SK-N-SH treated with all-trans-retinoic acid at 6 μM for 48 hours (cell line): ENCODE results near the gene SLC4A1AP.

Experiments used
- ATAC-seq: fragments of 200-7000 bp; cut with Tn5 transposase; 3 replicates; pipeline ENCODE4 v1.9.1; 2020; ENCODE audit warnings: mild to moderate bottlenecking, moderate library complexity
- ARNTL ChIP-seq: fragments of 450-650 bp; formaldehyde crosslinking; IDR thresholded peaks from 2 replicates; pipeline ENCODE4 v1.5.0; 2020; ENCODE audit warnings: low read depth, mild to moderate bottlenecking, moderate library complexity, borderline replicate concordance
- BACH2 ChIP-seq: fragments of 250-450 bp; sonication (Bioruptor Pico); IDR thresholded peaks from 2 replicates; pipeline ENCODE4 v1.9.0; 2021; ENCODE audit warnings: mild to moderate bottlenecking, borderline replicate concordance
- CREB5 ChIP-seq: fragments of 250-450 bp; sonication (Bioruptor Pico); IDR thresholded peaks from 2 replicates; pipeline ENCODE4 v1.5.1; 2020; ENCODE audit warnings: low read depth, mild to moderate bottlenecking, moderate library complexity
- CSRNP3 ChIP-seq: fragments of 250-450 bp; sonication (Bioruptor Pico); IDR thresholded peaks from 2 replicates; pipeline ENCODE4 v1.5.1; 2021; ENCODE audit warnings: mild to moderate bottlenecking, moderate library complexity
- ESRRG ChIP-seq: fragments of 250-450 bp; sonication (Bioruptor Pico); IDR thresholded peaks from 2 replicates; pipeline ENCODE4 v1.6.1; 2021; ENCODE audit warnings: mild to moderate bottlenecking
- GLIS3 ChIP-seq: fragments of 250-450 bp; sonication (Bioruptor Pico); IDR thresholded peaks from 2 replicates; pipeline ENCODE4 v1.5.0; 2020; ENCODE audit warnings: mild to moderate bottlenecking, moderate library complexity
- ISL1 ChIP-seq: fragments of 250-450 bp; sonication (Bioruptor Pico); IDR thresholded peaks from 2 replicates; pipeline ENCODE4 v2.1.2; 2022; ENCODE audit warnings: mild to moderate bottlenecking, moderate library complexity
- PATZ1 ChIP-seq: fragments of 250-450 bp; sonication (Bioruptor Pico); IDR thresholded peaks from 2 replicates; pipeline ENCODE4 v1.8.0; 2020; ENCODE audit warnings: mild to moderate bottlenecking, moderate library complexity, borderline replicate concordance
- POU6F1 ChIP-seq: fragments of 250-450 bp; sonication (Bioruptor Pico); IDR thresholded peaks from 2 replicates; pipeline ENCODE4 v1.8.0; 2021; ENCODE audit warnings: low read depth, mild to moderate bottlenecking, moderate library complexity, borderline replicate concordance
- PPARA ChIP-seq: fragments of 250-450 bp; sonication (Bioruptor Pico); IDR thresholded peaks from 2 replicates; pipeline ENCODE4 v1.5.0; 2020; ENCODE audit warnings: mild to moderate bottlenecking, borderline replicate concordance
- RARB ChIP-seq: fragments of 250-450 bp; sonication (Bioruptor Pico); IDR thresholded peaks from 2 replicates; pipeline ENCODE4 v1.8.0; 2021; ENCODE audit warnings: mild to moderate bottlenecking, moderate library complexity
- SNAI2 ChIP-seq: fragments of 250-450 bp; sonication (Bioruptor Pico); IDR thresholded peaks from 2 replicates; pipeline ENCODE4 v1.5.0; 2020; ENCODE audit warnings: mild to moderate bottlenecking, moderate library complexity
- TCF4 ChIP-seq: fragments of 250-450 bp; sonication (Bioruptor Pico); IDR thresholded peaks from 2 replicates; pipeline ENCODE4 v1.8.0; 2021; ENCODE audit warnings: mild to moderate bottlenecking, moderate library complexity, borderline replicate concordance
- TOX ChIP-seq: fragments of 250-450 bp; sonication (Bioruptor Pico); IDR thresholded peaks from 2 replicates; pipeline ENCODE4 v1.8.0; 2021; ENCODE audit warnings: mild to moderate bottlenecking, moderate library complexity, borderline replicate concordance
- TSHZ2 ChIP-seq: fragments of 250-450 bp; sonication (Bioruptor Pico); IDR thresholded peaks from 2 replicates; pipeline ENCODE4 v1.5.0; 2020; ENCODE audit warnings: mild to moderate bottlenecking, moderate library complexity
- ZC3H10 ChIP-seq: fragments of 250-450 bp; sonication (Bioruptor Pico); IDR thresholded peaks from 2 replicates; pipeline ENCODE4 v1.5.1; 2021; ENCODE audit warnings: mild to moderate bottlenecking, moderate library complexity
- ZFP3 ChIP-seq: fragments of 250-450 bp; sonication (Bioruptor Pico); IDR thresholded peaks from 2 replicates; pipeline ENCODE4 v1.5.0; 2020; ENCODE audit warnings: mild to moderate bottlenecking, moderate library complexity
- ZFP30 ChIP-seq: fragments of 450-650 bp; formaldehyde crosslinking; IDR thresholded peaks from 2 replicates; pipeline ENCODE4 v1.5.0; 2022; ENCODE audit warnings: mild to moderate bottlenecking, moderate library complexity
- ZNF565 ChIP-seq: fragments of 450-650 bp; formaldehyde crosslinking; conservative IDR thresholded peaks from 2 replicates; pipeline ENCODE4 v1.5.0; 2020; ENCODE audit warnings: low read depth, mild to moderate bottlenecking, moderate library complexity
- ZNF70 ChIP-seq: fragments of 450-650 bp; formaldehyde crosslinking; IDR thresholded peaks from 2 replicates; pipeline ENCODE4 v1.5.0; 2020; ENCODE audit warnings: mild to moderate bottlenecking, moderate library complexity
- ZNF8 ChIP-seq: fragments of 450-650 bp; formaldehyde crosslinking; IDR thresholded peaks from 2 replicates; pipeline ENCODE4 v1.5.0; 2020; ENCODE audit warnings: mild to moderate bottlenecking, moderate library complexity

Gene SLC4A1AP

GRCh38 chr2:27640722-27641245 lies 22.9 kb upstream of the SLC4A1AP start:
- TF ChIP-seq ZNF70 (CRISPR knock-in tag) (no peak), POU6F1 (CRISPR knock-in tag) (no peak)
- ATAC-seq: no peak

- ATAC-seq: no peak
- TF ChIP-seq ZNF70 (CRISPR knock-in tag) (peak; percentile 97), TSHZ2 (CRISPR knock-in tag) (peak; percentile 40; the same call in 1 of the 2 replicates), PPARA (CRISPR knock-in tag) (no peak), ZFP3 (CRISPR knock-in tag) (no peak), ARNTL (CRISPR knock-in tag) (no peak), SNAI2 (CRISPR knock-in tag) (no peak), TCF4 (CRISPR knock-in tag) (peak; percentile 92)
- TF ChIP-seq, all 23 proteins: peak for 3
Observed at GRCh38 chr2:27645197-27645596, 18.5 kb upstream of the SLC4A1AP start.

GRCh38 chr2:27647289-27647688 lies 16.4 kb upstream of the SLC4A1AP start:
- peak; percentile 54; the same call in 2 of the 3 replicates for ATAC-seq
- TF ChIP-seq GLIS3 (CRISPR knock-in tag) (no peak), RARB (CRISPR knock-in tag) (no peak), TCF4 (CRISPR knock-in tag) (no peak), ZFP30 (CRISPR knock-in tag) (no peak), BACH2 (CRISPR knock-in tag) (no peak), POU6F1 (CRISPR knock-in tag) (no peak), PPARA (CRISPR knock-in tag) (no peak), ZNF565 (CRISPR knock-in tag) (no peak), ARNTL (CRISPR knock-in tag) (no peak), ZNF8 (no peak), PATZ1 (CRISPR knock-in tag) (no peak), ZNF70 (CRISPR knock-in tag) (no peak), CSRNP3 (CRISPR knock-in tag) (no peak), SNAI2 (CRISPR knock-in tag) (no peak), ISL1 (no peak), TOX (CRISPR knock-in tag) (no peak), ZFP3 (CRISPR knock-in tag) (no peak), CREB5 (CRISPR knock-in tag) (no peak), ESRRG (no peak), ZC3H10 (no peak)
